IMR-90 (cell line): ENCODE results near the gene ZNF747. TPM values are rescaled to one million over a fixed set of nuclear protein-coding genes. Genes with fewer than 3 reads are reported as not detected.

Source experiments
- ATAC-seq: fragments of 200-7000 bp; cut with Tn5 transposase; 2 replicates; pipeline ENCODE4 v1.9.1; 2020; ENCODE audit warnings: low read depth, mild to moderate bottlenecking, moderate library complexity
- BruUV-seq: library from RNA; stranded (reverse); fragments of 400-500 nt; replicated peaks from 2 replicates; lab custom pipeline; 2021; lab: Mats Ljungman, UMichigan
- CTCF ChIA-PET: fragments of 300-600 bp; formaldehyde crosslinking; extraction: SDS; loops from one replicate; lab custom pipeline; 2021; ENCODE audit warnings: antibody characterized with exemption; lab: Yijun Ruan, JAX
- POLR2A ChIA-PET: fragments of 300-600 bp; sonication (Branson Sonifier 250); formaldehyde crosslinking; loops from one replicate; lab custom pipeline; 2022; ENCODE audit warnings: antibody characterized with exemption; ENCODE audit not compliant: unreplicated experiment; lab: Charles Lee
- DNase-seq: peaks from one replicate; pipeline ENCODE4 v3.0.0; 2013
- H2AFZ ChIP-seq: replicated peaks from 2 replicates; pipeline ENCODE3; 2013; ENCODE audit warnings: low read length, mild to moderate bottlenecking; ENCODE audit not compliant: poor library complexity
- H2AK5ac ChIP-seq: 2 replicates; pipeline ENCODE4 v1.6.1; 2013; ENCODE audit warnings: low read depth, low read length, inconsistent platforms
- H2AK9ac ChIP-seq: replicated peaks from 2 replicates; pipeline ENCODE3; 2013; ENCODE audit warnings: mild to moderate bottlenecking, low read depth, low read length, moderate library complexity; ENCODE audit not compliant: poor library complexity
- H2BK120ac ChIP-seq: 2 replicates; pipeline ENCODE4 v1.6.1; 2013; ENCODE audit warnings: low read depth, low read length, inconsistent platforms
- H2BK15ac ChIP-seq: 3 replicates; pipeline ENCODE4 v1.6.1; 2013; ENCODE audit warnings: low read depth, low read length, inconsistent platforms
- H2BK20ac ChIP-seq: 2 replicates; pipeline ENCODE4 v1.6.1; 2013; ENCODE audit warnings: low read depth, mild to moderate bottlenecking, inconsistent platforms, low read length, moderate library complexity
- H2BK5ac ChIP-seq: 2 replicates; pipeline ENCODE4 v1.6.1; 2013; ENCODE audit warnings: mild to moderate bottlenecking, low read depth, low read length, inconsistent platforms; ENCODE audit not compliant: poor library complexity, severe bottlenecking
- H3K14ac ChIP-seq: replicated peaks from 2 replicates; pipeline ENCODE4 v1.6.1; 2013; ENCODE audit warnings: low read depth, low read length, inconsistent platforms
- H3K18ac ChIP-seq: 2 replicates; pipeline ENCODE4 v1.6.1; 2013; ENCODE audit warnings: low read depth, low read length, control low read depth
- H3K23ac ChIP-seq: 2 replicates; pipeline ENCODE4 v1.6.1; 2013; ENCODE audit warnings: low read depth, low read length, inconsistent platforms
- H3K27ac ChIP-seq: 2 replicates; pipeline ENCODE4 v1.5.1; 2013; ENCODE audit warnings: mild to moderate bottlenecking, control low read depth, low read length; ENCODE audit not compliant: insufficient read depth
- H3K27me3 ChIP-seq: 2 replicates; pipeline ENCODE4 v1.6.1; 2013; ENCODE audit warnings: low read length; ENCODE audit not compliant: control insufficient read depth, insufficient read depth
- H3K36me3 ChIP-seq: 2 replicates; pipeline ENCODE4 v1.6.1; 2013; ENCODE audit warnings: low read length, mixed read lengths; ENCODE audit not compliant: control insufficient read depth, insufficient read depth
- H3K4ac ChIP-seq: 2 replicates; pipeline ENCODE4 v1.6.1; 2013; ENCODE audit warnings: low read depth, low read length, inconsistent platforms
- H3K4me1 ChIP-seq: 2 replicates; pipeline ENCODE4 v1.6.1; 2013; ENCODE audit warnings: low read length, mixed read lengths; ENCODE audit not compliant: control insufficient read depth, insufficient read depth
- H3K4me2 ChIP-seq: 2 replicates; pipeline ENCODE4 v1.6.1; 2013; ENCODE audit warnings: low read depth, mild to moderate bottlenecking, control low read depth, low read length, moderate library complexity
- H3K4me3 ChIP-seq: 2 replicates; pipeline ENCODE4 v1.5.1; 2013; ENCODE audit warnings: low read depth, mild to moderate bottlenecking, control low read depth, low read length, moderate library complexity; ENCODE audit not compliant: insufficient read depth
- H3K56ac ChIP-seq: 2 replicates; pipeline ENCODE4 v1.6.1; 2013; ENCODE audit warnings: low read length, inconsistent platforms; ENCODE audit not compliant: insufficient read depth; ENCODE audit errors: extremely low read depth
- H3K79me1 ChIP-seq, 2 experiments: 2 replicates each; pipeline ENCODE4 v1.6.1; 2013; ENCODE audit warnings: low read length in 2 of 2, inconsistent platforms in 1 of 2, low read depth in 1 of 2
- H3K9ac ChIP-seq: 2 replicates; pipeline ENCODE4 v1.6.1; 2013; ENCODE audit warnings: low read depth, low read length, control low read depth
- H3K9me1 ChIP-seq: 2 replicates; pipeline ENCODE4 v1.6.1; 2013; ENCODE audit warnings: low read length, inconsistent platforms; ENCODE audit not compliant: insufficient read depth
- H3K9me3 ChIP-seq: 2 replicates; pipeline ENCODE4 v1.6.1; 2013; ENCODE audit warnings: low read length; ENCODE audit not compliant: control insufficient read depth, insufficient read depth
- H4K20me1 ChIP-seq: 2 replicates; pipeline ENCODE4 v1.6.1; 2013; ENCODE audit warnings: low read length, inconsistent platforms; ENCODE audit not compliant: insufficient read depth
- H4K5ac ChIP-seq: 2 replicates; pipeline ENCODE4 v1.6.1; 2013; ENCODE audit warnings: mild to moderate bottlenecking, low read depth, low read length, control low read depth
- H4K8ac ChIP-seq, 2 experiments: 2 replicates each; pipeline ENCODE4 v1.6.1; 2013; ENCODE audit warnings: low read depth in 2 of 2, low read length in 2 of 2, control low read depth in 1 of 2, inconsistent platforms in 1 of 2
- H4K91ac ChIP-seq: 2 replicates; pipeline ENCODE4 v1.6.1; 2013; ENCODE audit warnings: low read depth, low read length, inconsistent platforms; ENCODE audit not compliant: insufficient read depth
- BHLHE40 ChIP-seq: fragments of 150-350 bp; IDR thresholded peaks from 2 replicates; pipeline ENCODE4 v1.6.1; 2016; ENCODE audit warnings: mild to moderate bottlenecking, low read depth, low read length
- MAZ ChIP-seq: IDR thresholded peaks from 2 replicates; pipeline ENCODE4 v1.6.1; 2012; ENCODE audit warnings: low read depth, mild to moderate bottlenecking, low read length, improper control_type of control experiment, moderate library complexity, borderline replicate concordance
- WGBS, 2 experiments: methylation state at CpG; one replicate each; pipeline versions ENCODE4 v1.1.5 to v1.1.7; 2013; ENCODE audit warnings: missing lambda C conversion rate in 2 of 2; ENCODE audit not compliant: insufficient read length in 1 of 2; ENCODE audit errors: extremely low coverage in 2 of 2; 5-methylcytosine and 5-hydroxymethylcytosine counted together
- dilution Hi-C: fragments of 300-500 bp; cut with HindIII; formaldehyde crosslinking; loops from one replicate; pipeline ENCODE4 v1.14.3; 2018; ENCODE audit warnings: low sequenced_read_pairs; ENCODE audit not compliant: unreplicated experiment
- in situ Hi-C: fragments of 300-500 bp; cut with MboI; formaldehyde crosslinking; loops from 3 replicates; pipeline ENCODE4 v1.14.3; 2019; ENCODE audit warnings: low sequenced_read_pairs, inconsistent platforms, mixed read lengths
- intact Hi-C: fragments of 100-400 bp; cut with micrococcal nuclease; formaldehyde crosslinking; loops from 2 replicates; pipeline ENCODE4 v1.10.0; 2022
- polyA plus RNA-seq, 3 experiments: library from polyadenylated mRNA; depleted of rRNA; stranded (reverse); fragments of >200 nt; gene quantifications; 2 replicates each; pipeline ENCODE4 v1.2.3, GENCODE V29; 2012; ENCODE audit warnings: low replicate concordance in 1 of 3
- total RNA-seq: library from RNA; depleted of rRNA; stranded (reverse); fragments of >200 nt; gene quantifications from 2 replicates; pipeline ENCODE4 v1.2.3, GENCODE V29; 2012

The ZNF747 gene
- total and polyA plus RNA-seq, 2 of the 4 experiments (the other 2 are of a cell fraction), result 2.0 to 2.9 TPM

- H4K20me1 ChIP-seq, result no peaks in the 10 kb centered on the region; the same call in 1 of the 2 replicates
- H2BK5ac ChIP-seq, result peak within 1 kb of the TSS; percentile 95
- intact Hi-C loops, result loop anchor here (2.0 kb wide), 3 partner anchors 77 to 133 kb away; partner anchors contain the start of genes FBRS and PRR14
- peak within 1 kb of the TSS; percentile 97 for H2AK9ac ChIP-seq
- in situ Hi-C loops, result no loop called here
- H4K5ac ChIP-seq, result peak within 1 kb of the TSS; percentile 86
- 1% methylated on average over 19 of the region's 73 CpGs; no CpG with 5 or more reads in 1 of the 2 experiments for WGBS, 2 experiments
- H3K4me2 ChIP-seq, result peak within 1 kb of the TSS; percentile 76
- peak within 1 kb of the TSS; percentile 98 for H2AK5ac ChIP-seq
- no peak for TF ChIP-seq MAZ
- peak; percentile 34; the same call in 1 of the 2 replicates for TF ChIP-seq BHLHE40
- H3K4ac ChIP-seq, result peak within 1 kb of the TSS; percentile 84
- no TSS peak for BruUV-seq
- peak within 1 kb of the TSS; percentile 84 for H3K23ac ChIP-seq
- peak within 1 kb of the TSS; percentile 100 for H2AFZ ChIP-seq
- peak within 1 kb of the TSS; percentile 89 for H3K9ac ChIP-seq
- H3K14ac ChIP-seq, result peak within 1 kb of the TSS; percentile 79
- H3K9me1 ChIP-seq, result peaks cover 5% of the 10 kb centered on the region
- H2BK120ac ChIP-seq, result peak within 1 kb of the TSS; percentile 77; the same call in 1 of the 2 replicates
- peak within 1 kb of the TSS; percentile 73 for H3K56ac ChIP-seq
- CTCF ChIA-PET, result no interaction called here
- peaks cover 13% of the 10 kb centered on the region; the same call in 1 of the 2 replicates for H3K36me3 ChIP-seq
- H3K9me3 ChIP-seq, result no peaks in the 10 kb centered on the region
- no peaks in the 10 kb centered on the region for H3K27me3 ChIP-seq
- no peak for DNase-seq
- peaks cover 5 to 6% of the 10 kb centered on the region in 2 experiments; a peak in 3 of 4 replicates for H3K79me1 ChIP-seq
- H2BK15ac ChIP-seq, result no peak within 1 kb of the TSS
- H4K8ac ChIP-seq, result peak within 1 kb of the TSS; percentile 74 to 97
- H3K4me1 ChIP-seq, result peaks cover 5% of the 10 kb centered on the region
- peak within 1 kb of the TSS; percentile 85 for H3K4me3 ChIP-seq
- no peak within 1 kb of the TSS for H2BK20ac ChIP-seq
- POLR2A ChIA-PET, result interaction anchor here (0.6 kb wide), 1 partner anchor 23 kb away, joined by 3 read pairs; no protein-coding TSS in a partner anchor
- peak within 1 kb of the TSS; percentile 81 for H4K91ac ChIP-seq
- H3K27ac ChIP-seq, result peak within 1 kb of the TSS; percentile 97
- peak within 1 kb of the TSS; percentile 72; the same call in 1 of the 2 replicates for H3K18ac ChIP-seq
- ATAC-seq, result peak; percentile 56
- dilution Hi-C loops, result no loop called here
Observed at GRCh38 chr16:30526137-30526822, 8.4 kb downstream of the ZNF747 start, which contains the start of gene ZNF768. Gene ZNF768 (minus strand): TSS chr16:30526566. CDS start chr16:30526413, 153 bp downstream.
